Kidney tubule cell (primary cell): ENCODE data around the gene ITPR2.
"Not testable (repeated sequence)": the region's sequence is repeated elsewhere in the genome, so short reads cannot be mapped to it uniquely, and the experiment has no call there.

Experiments
- DNase-seq: peaks from one replicate; pipeline ENCODE4 v3.0.0-alpha.2; 2018; ENCODE audit warnings: low spot score

Gene ITPR2

DNA sequence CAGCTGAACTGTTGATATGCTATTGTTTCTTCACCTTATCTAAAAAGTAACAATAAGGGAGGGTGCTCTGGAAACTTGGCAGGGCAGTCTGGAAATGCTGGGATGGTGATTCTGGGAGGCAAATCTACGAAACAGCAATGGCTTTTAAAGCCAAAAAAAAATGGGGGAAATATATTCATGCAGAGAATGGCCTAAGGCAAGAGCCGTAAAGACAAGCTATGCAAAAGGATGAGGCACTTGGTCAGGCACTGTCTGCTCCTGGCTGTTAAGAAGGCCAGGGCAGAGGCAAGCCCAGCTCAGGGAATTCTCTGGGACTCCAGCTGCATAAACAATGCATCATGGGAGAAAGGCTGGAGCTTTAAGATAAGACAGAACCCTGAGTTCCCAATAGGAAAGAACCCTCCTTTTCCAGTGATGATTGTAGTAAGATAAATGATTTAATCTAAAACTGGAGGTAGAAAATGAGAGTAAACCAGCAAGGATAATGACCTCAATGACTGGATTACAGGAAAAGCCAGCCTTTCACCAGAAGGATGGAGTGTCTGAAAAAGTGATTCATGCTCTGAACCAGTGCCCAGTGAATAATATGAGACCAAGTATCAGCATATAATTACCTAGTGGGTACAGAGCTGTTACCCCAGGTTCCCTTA is 46.0 kb downstream of the ITPR2 start:
- peak; percentile 68 for DNase-seq

DNA sequence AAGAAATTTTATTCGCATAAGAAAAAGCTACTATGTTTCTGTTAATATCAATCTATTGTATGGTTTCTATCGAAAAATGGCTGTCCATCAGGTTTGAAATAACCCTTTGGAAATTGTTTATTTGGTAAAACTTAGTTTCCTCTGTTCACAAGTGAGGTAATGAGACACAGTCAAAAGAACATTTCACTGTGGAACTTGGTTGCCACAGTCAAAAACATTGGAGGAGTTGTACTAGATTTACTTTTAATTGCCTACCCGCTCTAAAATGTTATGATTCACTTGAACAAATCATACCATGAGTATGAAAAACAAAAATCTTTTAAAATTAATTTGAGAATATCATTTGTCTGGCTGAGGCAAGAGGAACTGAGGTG is 46.5 kb downstream of the ITPR2 start:
- DNase-seq, result no peak

DNA sequence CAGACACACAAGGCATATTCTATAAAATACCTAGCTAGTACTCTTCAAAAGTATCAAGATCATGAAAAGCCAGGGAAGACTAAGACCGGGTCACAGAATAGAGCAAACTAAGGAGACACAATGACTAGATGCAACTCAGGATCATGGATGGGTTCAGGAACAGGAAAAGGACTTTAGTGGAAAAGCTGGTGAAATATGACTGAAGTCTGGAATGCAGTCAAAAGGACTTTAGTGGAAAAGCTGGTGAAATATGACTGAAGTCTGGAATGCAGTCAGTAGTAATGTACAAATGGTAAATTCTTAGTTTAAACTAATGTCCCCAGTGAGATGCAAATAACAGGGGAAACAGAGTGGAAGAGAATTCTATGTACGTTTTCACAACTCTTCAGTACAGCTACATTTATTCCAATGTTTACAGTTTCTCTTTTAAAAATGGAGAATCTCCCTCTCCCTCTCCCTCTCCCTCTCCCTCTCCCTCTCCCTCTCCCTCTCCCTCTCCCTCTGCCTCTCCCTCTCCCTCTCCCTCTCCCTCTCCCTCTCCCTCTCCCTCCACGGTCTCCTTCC is 49.1 kb downstream of the ITPR2 start:
- DNase-seq, result not testable (repeated sequence)

DNA sequence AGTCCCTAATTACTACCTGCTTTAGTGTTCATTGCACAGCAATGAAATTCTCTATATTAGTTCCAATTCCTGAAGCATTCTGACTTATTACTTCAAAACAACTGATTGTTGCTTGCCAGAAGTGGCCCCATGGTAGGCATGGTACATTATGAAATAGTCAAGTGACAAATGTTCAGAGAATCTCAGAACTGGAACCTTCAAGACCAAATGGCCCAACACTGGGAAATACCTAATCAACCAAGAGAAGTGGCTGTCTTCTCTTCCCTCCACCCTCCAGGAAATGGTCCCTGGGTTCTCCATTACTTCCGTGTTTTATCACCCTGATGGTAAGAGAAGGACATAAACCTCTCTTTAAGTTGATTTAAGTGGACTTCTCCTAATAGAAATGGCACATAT is 49.9 kb downstream of the ITPR2 start:
- DNase-seq, result no peak

DNA sequence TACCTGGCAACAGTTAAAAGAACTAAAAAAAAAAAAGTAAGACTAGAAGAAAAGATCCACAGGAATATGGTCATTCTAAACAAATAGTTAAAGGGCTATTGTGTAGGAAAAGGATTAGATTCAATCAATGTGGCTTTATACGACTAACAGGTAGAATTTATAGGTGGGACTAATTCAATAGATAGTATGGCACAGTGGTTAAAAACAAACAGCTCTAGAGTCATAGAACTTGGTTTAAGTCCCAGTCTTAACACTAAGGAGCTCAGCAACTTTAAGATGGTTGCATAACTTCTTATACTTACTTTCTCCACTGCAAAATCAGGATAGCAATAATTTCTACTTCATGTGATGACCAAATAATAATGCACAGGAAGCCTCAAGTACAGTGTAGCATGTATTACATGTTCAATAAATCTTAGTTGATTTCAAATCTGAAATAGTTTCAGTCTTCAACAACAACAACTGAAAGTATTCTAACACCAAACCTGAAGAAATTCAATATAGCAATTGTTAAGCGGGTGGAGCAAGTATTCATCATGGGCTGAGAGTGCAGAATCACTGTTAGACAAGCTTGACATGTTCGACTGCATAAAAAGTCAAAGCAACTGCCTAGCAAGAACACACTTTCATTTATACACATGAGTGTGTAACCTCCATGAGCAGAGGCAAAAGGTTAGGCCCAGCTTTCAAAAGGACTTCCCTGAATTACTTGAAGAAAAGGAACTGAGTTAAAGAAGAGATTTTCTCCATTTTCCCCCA is 50.4 kb downstream of the ITPR2 start:
- DNase-seq, result no peak

DNA sequence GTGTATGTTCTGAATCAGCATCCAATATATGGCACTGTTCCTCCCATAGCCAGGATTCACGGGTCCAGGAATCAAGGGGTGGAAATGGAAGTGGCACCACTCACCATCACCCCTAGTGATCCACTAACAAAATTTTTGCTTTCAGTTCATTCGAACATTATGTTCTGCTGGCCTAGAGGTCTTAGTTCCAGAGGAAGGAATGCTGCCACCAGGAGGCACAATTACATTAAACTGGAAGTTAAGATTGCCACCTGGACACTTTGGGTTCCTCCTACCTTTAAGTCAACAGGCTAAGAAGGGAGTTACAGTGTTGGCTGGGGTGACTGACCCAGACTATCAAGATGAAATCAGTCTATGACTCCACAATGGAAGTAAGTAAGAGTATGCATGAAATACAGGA is 52.3 kb downstream of the ITPR2 start:
- DNase-seq, result not testable (repeated sequence)

DNA sequence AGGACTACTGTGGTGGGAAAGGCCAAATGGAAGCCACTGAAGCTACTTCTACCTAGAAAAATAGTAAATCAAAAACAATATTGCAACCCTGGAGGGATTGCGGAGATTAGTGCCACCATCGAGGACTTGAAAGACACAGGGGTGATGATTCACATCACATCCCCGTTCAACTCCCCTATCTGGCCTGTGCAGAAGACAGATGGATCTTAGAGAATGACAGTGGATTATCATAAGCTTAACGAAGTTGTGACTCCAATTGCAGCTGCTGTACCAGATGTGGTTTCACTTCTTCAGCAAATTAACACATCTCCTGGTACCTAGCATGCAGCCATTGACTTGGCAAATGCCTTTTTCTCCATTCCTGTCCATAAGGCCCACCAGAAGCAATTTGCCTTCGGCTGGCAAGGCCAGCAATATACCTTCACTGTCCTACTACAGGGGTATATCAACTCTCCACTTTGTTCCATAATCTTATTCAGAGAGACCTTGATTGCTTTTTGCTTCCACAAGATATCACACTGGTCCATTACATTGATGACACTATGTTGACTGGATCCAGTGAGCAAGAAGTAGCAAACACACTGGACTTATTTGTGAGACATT is 54.7 kb downstream of the ITPR2 start:
- not testable (repeated sequence) for DNase-seq

DNA sequence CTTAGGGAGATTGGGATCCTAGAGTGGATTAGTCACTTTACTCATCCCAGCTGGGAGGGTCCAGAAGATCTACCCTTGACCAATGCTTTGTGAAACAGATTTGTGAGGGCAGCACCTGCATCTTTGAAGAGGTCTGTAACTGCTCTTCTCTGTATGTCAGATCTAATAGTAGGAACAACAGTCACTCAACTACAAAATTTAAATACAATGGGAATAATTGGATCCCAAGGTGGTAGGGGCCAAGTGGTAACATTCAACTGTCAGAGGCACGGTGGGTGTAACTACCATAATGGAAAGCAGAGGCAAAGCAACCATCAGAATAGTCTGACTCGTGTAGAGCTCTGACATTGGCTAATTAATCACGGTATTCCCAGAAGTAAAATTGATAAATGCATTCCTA is 55.8 kb downstream of the ITPR2 start:
- no peak for DNase-seq

DNA sequence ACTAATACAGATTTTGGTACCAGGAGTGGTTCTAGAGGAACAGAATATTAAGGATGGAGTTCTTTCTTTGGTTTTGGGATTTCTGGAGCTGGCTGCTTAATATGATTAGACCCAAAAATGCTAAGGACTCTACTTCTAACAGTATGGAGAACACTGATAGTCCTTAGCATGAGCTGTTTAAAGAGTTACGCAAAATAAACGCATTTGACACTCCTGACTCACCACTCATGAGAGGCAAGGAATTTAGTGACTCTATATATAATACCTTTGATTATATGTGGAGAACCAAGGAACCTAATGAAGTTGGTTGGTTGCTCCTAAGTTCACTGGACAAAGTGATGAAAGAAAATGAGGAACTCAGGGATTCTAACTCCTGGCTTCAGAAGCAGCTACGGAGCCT is 57.0 kb downstream of the ITPR2 start:
- not testable (repeated sequence) for DNase-seq

DNA sequence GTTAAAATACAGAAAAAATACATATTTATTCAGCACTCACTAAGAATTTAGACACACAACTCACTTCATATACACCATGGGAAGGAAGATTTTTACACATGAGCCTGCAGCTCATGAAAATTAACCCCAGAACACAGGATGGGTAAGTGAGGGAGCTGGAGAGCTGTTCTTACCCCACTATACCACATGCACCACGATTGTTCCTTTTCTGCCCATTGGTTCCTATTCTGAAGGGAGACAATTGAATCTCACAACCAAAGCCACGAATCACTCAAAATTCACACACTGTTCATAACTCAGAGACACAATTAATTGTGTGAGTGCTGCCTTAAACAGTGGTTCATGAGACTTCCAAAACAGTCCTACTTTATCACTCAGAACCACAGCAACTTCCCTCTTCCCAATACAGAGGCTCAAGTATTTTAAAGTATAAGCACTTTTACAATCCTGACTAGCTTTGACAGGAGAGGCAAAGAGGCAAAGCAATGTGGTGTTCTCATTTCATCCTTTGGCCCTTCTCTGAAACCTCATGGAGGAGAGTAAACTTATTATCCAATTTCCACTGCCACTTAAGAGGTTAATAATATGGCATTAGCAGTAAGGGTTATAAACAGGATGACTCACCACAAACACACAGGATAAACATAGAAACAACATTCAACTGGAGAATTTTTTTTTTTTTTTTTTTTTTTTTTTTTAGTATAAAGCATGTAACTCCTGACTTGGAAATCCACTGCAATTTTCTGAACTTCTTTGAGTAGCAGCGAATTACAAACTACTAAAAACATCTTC is 59.5 kb downstream of the ITPR2 start:
- DNase-seq, result no peak

DNA sequence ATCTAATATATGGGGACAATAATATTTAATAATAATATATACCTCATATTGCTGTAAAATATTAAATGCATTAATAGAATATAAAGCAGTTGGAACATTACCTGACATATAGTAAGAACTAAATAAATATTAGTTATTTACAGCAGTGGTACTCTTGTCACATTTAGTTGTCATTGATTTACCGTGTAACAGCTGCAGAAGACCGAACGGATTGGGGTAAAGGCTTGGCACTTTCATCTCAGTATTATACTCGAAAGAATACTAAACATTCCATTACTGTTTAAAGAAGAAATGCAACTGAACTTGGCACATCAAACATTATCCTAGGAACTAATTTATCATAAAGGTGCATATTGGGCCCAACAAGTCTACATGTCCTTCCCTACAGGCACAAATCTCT is 61.1 kb downstream of the ITPR2 start:
- DNase-seq, result no peak

DNA sequence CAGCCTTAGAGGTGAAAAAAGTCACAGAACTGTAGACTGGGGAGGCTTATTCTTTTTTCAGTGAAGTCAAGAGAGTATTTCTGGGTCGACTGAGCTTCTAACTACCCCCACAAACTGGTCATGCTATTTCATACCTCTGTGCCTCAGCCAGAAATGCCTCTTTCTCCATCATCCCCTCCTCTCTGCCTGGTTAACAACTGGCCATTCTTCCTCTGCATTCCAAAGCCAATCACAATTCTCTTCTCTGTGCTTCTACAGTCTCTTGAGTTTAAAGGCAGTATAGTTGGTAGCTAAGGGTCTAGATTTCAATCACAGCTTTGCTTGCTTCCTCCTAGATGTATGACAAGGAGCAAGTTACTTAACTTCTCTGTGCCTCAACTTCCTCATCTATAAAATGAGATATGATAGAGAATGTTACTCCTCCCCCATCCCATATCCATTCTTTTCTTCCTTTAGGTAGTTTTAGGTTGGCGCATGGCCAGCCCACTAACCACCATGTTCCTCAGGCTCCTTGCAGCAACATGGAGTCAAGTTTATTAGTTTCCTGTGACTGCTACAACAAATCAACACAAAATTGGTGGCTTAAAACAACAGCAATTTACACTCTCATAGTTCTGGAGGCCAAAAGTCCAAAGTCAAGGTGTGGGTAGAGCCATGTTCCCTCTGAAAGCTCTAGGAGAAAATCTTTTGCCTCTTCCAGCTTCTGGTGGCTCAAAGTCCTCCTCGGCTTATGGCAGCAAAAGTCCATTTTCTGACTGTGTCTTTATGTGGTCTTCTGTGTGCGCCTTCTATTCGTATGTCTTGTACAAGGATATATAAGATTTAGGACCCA is 62.5 kb downstream of the ITPR2 start:
- DNase-seq, result peak; percentile 9

DNA sequence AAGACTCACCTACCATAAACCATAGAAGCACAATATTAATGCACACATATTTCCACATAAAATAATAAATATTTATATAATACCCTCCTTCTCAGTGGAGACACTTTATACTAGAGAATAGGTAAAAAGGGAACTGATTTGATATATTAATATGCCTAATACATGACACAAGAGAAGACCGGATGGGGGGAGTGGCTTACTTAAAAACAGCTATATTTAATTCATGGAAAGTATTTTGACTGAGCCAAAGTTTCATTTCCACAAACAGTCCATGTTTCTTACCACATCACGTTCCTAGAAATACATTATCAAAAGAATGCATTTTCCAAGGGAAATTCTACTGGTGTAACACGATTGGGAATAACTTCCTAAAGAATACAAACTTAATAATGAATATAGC is 63.4 kb downstream of the ITPR2 start:
- no peak for DNase-seq

DNA sequence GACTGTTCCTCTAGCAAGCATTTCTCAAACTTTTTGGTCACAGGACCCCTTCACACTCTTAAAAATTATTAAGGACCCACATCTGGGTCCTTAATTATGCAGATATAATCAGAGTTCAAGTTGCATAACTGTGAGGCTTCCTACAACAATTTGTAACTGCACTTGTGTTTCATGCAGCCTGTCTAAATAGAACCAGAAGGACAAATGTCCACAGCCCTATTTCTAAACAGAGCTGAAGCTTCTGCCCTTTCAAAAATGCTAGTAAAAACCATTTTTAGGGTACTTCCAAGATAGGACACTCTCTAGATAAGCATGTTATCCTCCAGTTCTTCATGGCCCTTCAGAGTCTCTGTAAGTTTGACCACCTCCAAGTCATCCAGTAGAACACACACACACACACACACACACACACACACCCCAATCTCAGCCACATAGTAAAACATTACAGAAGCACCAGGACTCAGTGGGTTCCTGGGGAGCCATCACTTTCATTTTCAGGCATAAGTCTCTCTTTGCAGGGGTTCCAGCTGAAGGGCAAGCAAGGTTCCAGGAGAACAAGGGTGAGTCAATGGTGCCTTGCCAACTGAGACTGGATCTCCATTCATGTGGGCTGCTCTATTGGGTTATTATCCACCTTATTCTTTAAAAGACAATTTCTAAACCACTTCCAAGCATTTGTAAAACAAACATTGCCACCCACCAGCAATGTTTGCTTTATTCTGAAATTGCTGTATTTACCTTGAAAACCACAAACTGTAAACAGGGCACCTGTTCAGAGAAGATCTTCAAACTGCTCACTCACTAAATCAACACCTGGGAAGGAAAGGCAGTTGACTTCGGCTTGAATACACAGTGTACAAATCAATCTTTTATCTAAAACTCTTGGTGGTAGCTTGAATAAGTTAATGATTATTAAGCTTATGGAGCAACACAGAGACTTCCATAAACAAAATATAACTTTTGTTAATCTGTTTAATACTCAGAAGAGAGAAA is 64.1 kb downstream of the ITPR2 start:
- DNase-seq, result peak; percentile 73

DNA sequence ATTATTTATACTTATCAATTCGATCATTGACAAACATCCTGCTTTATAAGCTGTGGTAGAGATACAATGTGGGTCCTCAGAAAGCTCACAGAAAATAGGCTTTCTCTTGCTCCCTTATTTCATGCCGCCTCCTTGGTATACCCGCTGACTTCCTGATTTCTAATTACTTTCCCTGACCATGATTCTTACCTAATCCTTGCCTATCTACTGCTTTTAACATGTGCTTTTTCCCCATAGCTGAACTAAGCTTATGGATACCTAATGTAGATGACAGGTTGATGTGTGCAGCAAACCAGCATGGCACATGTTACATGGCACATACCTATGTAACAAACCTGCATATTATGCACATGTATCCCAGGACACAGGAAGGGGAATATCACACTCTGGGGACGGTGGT is 65.1 kb downstream of the ITPR2 start:
- no peak for DNase-seq

DNA sequence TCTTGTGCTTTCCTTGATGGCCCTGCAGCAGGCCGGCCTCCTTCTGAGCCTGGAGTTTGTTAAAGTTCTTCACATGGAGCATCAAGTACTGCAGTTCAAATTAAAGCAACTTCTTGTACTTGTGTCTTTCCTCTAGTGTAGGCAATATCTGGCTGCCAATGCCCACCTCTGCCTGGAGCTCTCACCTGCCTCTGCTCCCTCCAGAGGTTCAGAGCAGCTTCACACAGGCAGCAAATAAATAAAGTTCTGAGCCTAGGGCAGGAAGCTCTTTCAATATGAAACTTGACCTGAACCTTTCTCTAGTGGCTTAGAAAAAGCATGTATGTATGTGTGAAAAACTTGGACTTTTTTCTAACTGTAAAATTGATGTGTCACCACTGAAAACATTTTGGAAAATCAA is 65.9 kb downstream of the ITPR2 start:
- DNase-seq, result no peak

DNA sequence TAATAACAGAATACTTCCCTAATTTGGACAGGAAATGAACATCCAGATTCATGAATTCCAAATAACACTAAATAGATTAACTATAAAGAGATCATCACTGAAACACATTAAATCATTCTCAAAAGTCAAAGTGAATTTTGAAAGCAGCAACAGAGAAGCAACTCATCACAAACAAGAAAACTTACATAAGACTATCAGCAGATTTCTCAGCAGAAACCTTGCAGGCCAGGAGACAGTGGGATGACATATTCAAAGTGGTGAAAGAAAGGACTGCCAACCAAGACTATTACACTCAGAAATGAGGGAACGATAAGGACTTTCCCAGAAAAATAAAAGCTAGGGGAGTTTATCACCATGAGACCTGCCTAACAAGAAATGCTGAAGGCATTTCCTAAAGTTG is 70.8 kb downstream of the ITPR2 start:
- DNase-seq, result no peak

DNA sequence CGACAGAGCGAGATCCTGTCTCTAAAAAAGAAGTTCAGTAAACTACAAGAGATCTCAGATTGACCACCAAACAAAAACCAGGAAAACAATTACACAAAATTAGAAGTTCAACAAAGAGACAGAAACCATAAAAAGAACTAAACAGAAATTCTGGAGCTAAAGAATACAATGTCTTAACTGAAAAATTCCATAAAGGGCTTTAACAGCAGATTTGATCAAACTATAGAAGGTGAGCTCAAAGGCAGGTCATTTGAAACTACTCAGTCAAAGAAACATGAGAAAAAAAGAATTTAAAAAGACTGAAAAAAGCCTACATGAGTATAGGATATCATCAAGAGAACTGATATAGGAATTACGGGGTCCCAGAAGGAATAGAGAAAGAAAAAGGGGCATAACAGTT is 71.2 kb downstream of the ITPR2 start:
- DNase-seq, result no peak

DNA sequence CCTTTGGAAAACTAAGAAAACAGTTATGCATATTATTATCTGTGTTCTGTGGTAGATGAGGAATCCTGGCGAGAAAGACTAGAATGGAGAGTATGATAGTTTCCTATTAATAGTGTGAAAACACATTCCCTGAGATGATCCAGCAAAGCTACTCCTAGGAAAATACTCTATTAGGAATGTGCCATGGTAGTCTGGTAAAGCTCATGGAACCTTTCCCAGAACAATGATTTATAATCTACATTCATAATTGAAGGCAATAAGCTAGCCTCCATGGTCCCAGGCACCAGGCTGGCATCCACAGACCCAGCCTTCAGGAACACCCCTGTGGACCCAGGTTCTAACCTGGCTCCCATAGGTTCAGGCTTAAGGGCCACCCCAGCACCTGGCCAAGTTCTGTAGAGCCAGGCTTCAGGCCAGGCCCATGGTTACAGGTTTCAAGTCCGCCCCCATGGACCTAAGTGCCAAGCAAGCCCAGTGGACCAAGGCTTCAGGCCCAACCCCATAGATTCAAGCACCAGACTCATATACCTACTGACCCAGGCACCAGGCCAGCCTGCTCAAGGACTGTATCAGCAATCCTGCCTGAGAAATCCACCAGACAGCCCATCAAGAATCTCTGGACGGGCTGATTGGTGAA is 72.2 kb downstream of the ITPR2 start:
- no peak for DNase-seq

DNA sequence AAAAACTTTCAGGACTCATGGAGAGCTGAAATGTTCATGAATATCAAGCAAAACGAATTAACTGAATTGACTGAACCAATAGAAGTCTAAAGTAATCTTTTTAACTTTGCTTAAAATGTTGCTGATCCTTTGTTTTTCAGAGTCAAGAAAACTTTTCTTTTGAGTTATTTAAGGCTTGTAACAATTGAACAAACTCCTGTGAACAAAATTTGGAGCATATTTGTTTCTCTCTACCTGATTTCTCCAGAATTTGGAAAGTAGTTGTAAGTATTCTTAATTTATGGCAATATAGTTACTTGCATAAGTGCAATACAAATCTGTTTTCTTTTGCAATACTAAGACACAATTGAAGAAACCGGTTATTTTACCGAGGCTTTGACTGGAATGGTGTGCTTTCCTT is 77.6 kb downstream of the ITPR2 start:
- not testable (repeated sequence) for DNase-seq
